HAP-1 (cell line): ENCODE results near the gene SYNJ2.

Experiments used
- DNase-seq, 2 experiments: peaks; one replicate each; pipeline ENCODE4 v3.0.0-alpha.2; 2016 to 2020; ENCODE audit warnings: low spot score in 2 of 2
- H3K27me3 ChIP-seq: fragments of 250-450 bp; sonication (Bioruptor Pico); 2 replicates; pipeline ENCODE4 v1.5.1; 2020; ENCODE audit warnings: low read depth, mild to moderate bottlenecking, moderate library complexity
- H3K36me3 ChIP-seq: fragments of 250-450 bp; sonication (Bioruptor Pico); replicated peaks from 2 replicates; pipeline ENCODE4 v1.5.1; 2020; ENCODE audit warnings: mild to moderate bottlenecking
- H3K4me1 ChIP-seq: fragments of 250-450 bp; sonication (Bioruptor Pico); 2 replicates; pipeline ENCODE4 v1.5.1; 2020; ENCODE audit warnings: mild to moderate bottlenecking
- H3K4me3 ChIP-seq: fragments of 250-450 bp; sonication (Bioruptor Pico); 2 replicates; pipeline ENCODE4 v1.5.1; 2020; ENCODE audit warnings: mild to moderate bottlenecking, moderate library complexity
- H3K9me3 ChIP-seq: fragments of 250-450 bp; sonication (Bioruptor Pico); 2 replicates; pipeline ENCODE4 v1.5.1; 2020; ENCODE audit warnings: mild to moderate bottlenecking, moderate library complexity
- in situ Hi-C: fragments of 300-500 bp; cut with MboI; formaldehyde crosslinking; loops from 3 replicates; pipeline ENCODE4 v1.14.3; 2020; ENCODE audit warnings: low sequenced_read_pairs, inconsistent platforms, mixed read lengths

Gene SYNJ2

GRCh38 chr6:158109748-158110147 lies 128.1 kb downstream of the SYNJ2 start:
- DNase-seq: no peak
- in situ Hi-C loops: no loop called here
- Histone ChIP-seq H3K9me3 (no peaks in the 10 kb centered on the region), H3K4me1 (no peaks in the 10 kb centered on the region; the same call in 1 of the 2 replicates), H3K4me3 (no peak overlapping the region), H3K27me3 (no peaks in the 10 kb centered on the region), H3K36me3 (no peaks in the 10 kb centered on the region; the same call in 1 of the 2 replicates)

- in situ Hi-C loops: no loop called here
- no peaks in the 10 kb centered on the region for H3K27me3 ChIP-seq
- H3K4me3 ChIP-seq: no peak overlapping the region
- H3K36me3 ChIP-seq: no peaks in the 10 kb centered on the region; the same call in 1 of the 2 replicates
- no peaks in the 10 kb centered on the region for H3K9me3 ChIP-seq
- no peaks in the 10 kb centered on the region; the same call in 1 of the 2 replicates for H3K4me1 ChIP-seq
- DNase-seq: no peak
Observed at GRCh38 chr6:158110986-158111385, 129.3 kb downstream of the SYNJ2 start.

GRCh38 chr6:158111987-158112386 lies 130.3 kb downstream of the SYNJ2 start:
- H3K9me3 ChIP-seq: no peaks in the 10 kb centered on the region
- DNase-seq: no peak
- H3K4me1 ChIP-seq: no peaks in the 10 kb centered on the region; the same call in 1 of the 2 replicates
- no peak overlapping the region for H3K4me3 ChIP-seq
- H3K27me3 ChIP-seq: no peaks in the 10 kb centered on the region
- H3K36me3 ChIP-seq: no peaks in the 10 kb centered on the region; the same call in 1 of the 2 replicates
- in situ Hi-C loops: no loop called here

- no peaks in the 10 kb centered on the region for H3K9me3 ChIP-seq
- H3K4me3 ChIP-seq: no peak overlapping the region
- in situ Hi-C loops: no loop called here
- no peaks in the 10 kb centered on the region for H3K27me3 ChIP-seq
- no peaks in the 10 kb centered on the region for H3K4me1 ChIP-seq
- H3K36me3 ChIP-seq: peaks cover 4% of the 10 kb centered on the region; the same call in 1 of the 2 replicates
- DNase-seq: no peak
Observed at GRCh38 chr6:158113802-158114201, 132.1 kb downstream of the SYNJ2 start.

- no peaks in the 10 kb centered on the region for H3K27me3 ChIP-seq
- no peaks in the 10 kb centered on the region for H3K9me3 ChIP-seq
- H3K4me3 ChIP-seq: no peak overlapping the region
- H3K36me3 ChIP-seq: peaks cover 4% of the 10 kb centered on the region; the same call in 1 of the 2 replicates
- no peaks in the 10 kb centered on the region for H3K4me1 ChIP-seq
- in situ Hi-C loops: no loop called here
- no peak for DNase-seq
Observed at GRCh38 chr6:158115102-158115501, 133.4 kb downstream of the SYNJ2 start.

GRCh38 chr6:158115508-158115907 lies 133.8 kb downstream of the SYNJ2 start:
- H3K27me3 ChIP-seq: no peaks in the 10 kb centered on the region
- in situ Hi-C loops: no loop called here
- H3K36me3 ChIP-seq: peaks cover 4% of the 10 kb centered on the region; the same call in 1 of the 2 replicates
- no peaks in the 10 kb centered on the region for H3K9me3 ChIP-seq
- DNase-seq: no peak
- no peaks in the 10 kb centered on the region for H3K4me1 ChIP-seq
- no peak overlapping the region for H3K4me3 ChIP-seq

GRCh38 chr6:158118886-158119285 lies 137.2 kb downstream of the SYNJ2 start:
- Histone ChIP-seq H3K27me3 (no peaks in the 10 kb centered on the region), H3K4me3 (no peak overlapping the region), H3K9me3 (no peaks in the 10 kb centered on the region), H3K36me3 (peaks cover 4% of the 10 kb centered on the region; the same call in 1 of the 2 replicates), H3K4me1 (no peaks in the 10 kb centered on the region)
- in situ Hi-C loops: no loop called here
- DNase-seq: no peak

GRCh38 chr6:158121335-158121734 lies 139.7 kb downstream of the SYNJ2 start:
- Histone ChIP-seq H3K9me3 (no peaks in the 10 kb centered on the region), H3K4me3 (no peak overlapping the region), H3K4me1 (no peaks in the 10 kb centered on the region), H3K36me3 (peaks cover 4% of the 10 kb centered on the region; the same call in 1 of the 2 replicates), H3K27me3 (no peaks in the 10 kb centered on the region)
- in situ Hi-C loops: no loop called here
- DNase-seq: no peak

GRCh38 chr6:158122048-158122447 lies 140.4 kb downstream of the SYNJ2 start:
- H3K4me1 ChIP-seq: no peaks in the 10 kb centered on the region
- DNase-seq: no peak
- in situ Hi-C loops: no loop called here
- no peak overlapping the region for H3K4me3 ChIP-seq
- H3K27me3 ChIP-seq: no peaks in the 10 kb centered on the region
- no peaks in the 10 kb centered on the region for H3K9me3 ChIP-seq
- H3K36me3 ChIP-seq: peaks cover 4% of the 10 kb centered on the region; the same call in 1 of the 2 replicates

- Histone ChIP-seq H3K4me3 (no peak overlapping the region), H3K4me1 (no peaks in the 10 kb centered on the region), H3K27me3 (no peaks in the 10 kb centered on the region), H3K9me3 (no peaks in the 10 kb centered on the region), H3K36me3 (no peaks in the 10 kb centered on the region; the same call in 1 of the 2 replicates)
- in situ Hi-C loops: no loop called here
- no peak for DNase-seq
Observed at GRCh38 chr6:158124288-158124687, 142.6 kb downstream of the SYNJ2 start.

- in situ Hi-C loops: no loop called here
- no peak for DNase-seq
- H3K27me3 ChIP-seq: no peaks in the 10 kb centered on the region
- H3K4me1 ChIP-seq: no peaks in the 10 kb centered on the region
- no peak overlapping the region for H3K4me3 ChIP-seq
- no peaks in the 10 kb centered on the region; the same call in 1 of the 2 replicates for H3K36me3 ChIP-seq
- no peaks in the 10 kb centered on the region for H3K9me3 ChIP-seq
Observed at GRCh38 chr6:158125271-158125670, 143.6 kb downstream of the SYNJ2 start.

- Histone ChIP-seq H3K27me3 (no peaks in the 10 kb centered on the region), H3K4me1 (no peaks in the 10 kb centered on the region), H3K36me3 (peaks cover 5% of the 10 kb centered on the region; the same call in 1 of the 2 replicates), H3K4me3 (no peak overlapping the region), H3K9me3 (no peaks in the 10 kb centered on the region)
- in situ Hi-C loops: no loop called here
- peak; percentile 27 to 29 for DNase-seq
Observed at GRCh38 chr6:158131926-158132325, 150.3 kb downstream of the SYNJ2 start.

- in situ Hi-C loops: no loop called here
- no peak for DNase-seq
- no peaks in the 10 kb centered on the region for H3K9me3 ChIP-seq
- H3K4me3 ChIP-seq: no peak overlapping the region
- no peaks in the 10 kb centered on the region; the same call in none of the 2 replicates for H3K36me3 ChIP-seq
- no peaks in the 10 kb centered on the region for H3K27me3 ChIP-seq
- no peaks in the 10 kb centered on the region for H3K4me1 ChIP-seq
Observed at GRCh38 chr6:158142789-158143188, 161.1 kb downstream of the SYNJ2 start.

- no peaks in the 10 kb centered on the region; the same call in none of the 2 replicates for H3K36me3 ChIP-seq
- DNase-seq: no peak
- in situ Hi-C loops: no loop called here
- H3K27me3 ChIP-seq: no peaks in the 10 kb centered on the region
- no peaks in the 10 kb centered on the region for H3K4me1 ChIP-seq
- H3K9me3 ChIP-seq: no peaks in the 10 kb centered on the region
- H3K4me3 ChIP-seq: no peak overlapping the region
Observed at GRCh38 chr6:158143700-158144099, 162.0 kb downstream of the SYNJ2 start.
